GM13977 (cell line): ENCODE results near the gene KCTD21.
A peak's percentile ranks its signal among the peaks of the same experiment; 100 is the strongest.
"Not testable (repeated sequence)": the region's sequence is repeated elsewhere in the genome, so short reads cannot be mapped to it uniquely, and the experiment has no call there.

Experiments
- DNase-seq: peaks from one replicate; pipeline ENCODE4 v3.0.0; 2012; ENCODE audit warnings: low spot score
- in situ Hi-C: fragments of 300-500 bp; cut with MboI; formaldehyde crosslinking; loops from one replicate; pipeline ENCODE4 v1.12.0; 2022; ENCODE audit warnings: low sequenced_read_pairs, low pct_unique_long_range_greater_than_20kb, mixed read lengths, inconsistent platforms; ENCODE audit not compliant: unreplicated experiment
- TF ChIP-seq, protein P1 (sequence below): IDR thresholded peaks from 2 replicates; pipeline ENCODE4 v1.5.1; 2012; ENCODE audit warnings: mild to moderate bottlenecking, control low read depth; ENCODE audit not compliant: insufficient read depth; ENCODE audit errors: extremely low read depth, missing control alignments

The KCTD21 gene

DNA sequence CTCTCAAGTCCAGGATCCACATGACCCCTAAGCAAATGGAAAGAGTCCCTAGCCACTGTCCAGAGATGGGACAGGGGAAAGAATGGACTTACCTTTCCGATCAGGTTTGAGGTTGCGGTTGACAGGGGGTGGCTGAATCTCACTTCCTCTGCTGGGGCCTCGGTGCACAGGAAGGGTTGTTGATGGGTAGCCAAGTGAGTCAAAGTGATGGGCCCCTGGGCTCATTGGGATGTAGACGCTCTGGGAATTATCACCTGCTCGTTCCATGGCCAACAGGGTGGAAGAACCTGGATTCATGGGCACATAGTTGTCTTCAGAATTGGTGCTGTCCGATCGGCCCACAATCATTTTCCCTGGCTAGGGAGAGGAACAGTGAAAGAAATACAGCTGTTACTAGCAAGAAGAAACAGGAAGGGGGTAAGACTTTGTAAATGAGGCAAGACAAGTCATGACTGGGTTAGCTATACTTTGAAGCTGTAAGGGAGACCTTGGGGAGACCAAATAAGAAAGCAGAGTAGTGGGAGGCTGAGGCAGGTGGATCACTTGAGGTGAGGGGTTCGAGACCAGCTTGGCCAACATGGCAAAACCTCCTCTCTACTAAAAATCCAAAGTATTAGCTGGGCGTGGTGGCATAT, 35.0 kb upstream of the KCTD21 start:
- DNase-seq, result peak; percentile 46
- TF ChIP-seq, protein P1, sequence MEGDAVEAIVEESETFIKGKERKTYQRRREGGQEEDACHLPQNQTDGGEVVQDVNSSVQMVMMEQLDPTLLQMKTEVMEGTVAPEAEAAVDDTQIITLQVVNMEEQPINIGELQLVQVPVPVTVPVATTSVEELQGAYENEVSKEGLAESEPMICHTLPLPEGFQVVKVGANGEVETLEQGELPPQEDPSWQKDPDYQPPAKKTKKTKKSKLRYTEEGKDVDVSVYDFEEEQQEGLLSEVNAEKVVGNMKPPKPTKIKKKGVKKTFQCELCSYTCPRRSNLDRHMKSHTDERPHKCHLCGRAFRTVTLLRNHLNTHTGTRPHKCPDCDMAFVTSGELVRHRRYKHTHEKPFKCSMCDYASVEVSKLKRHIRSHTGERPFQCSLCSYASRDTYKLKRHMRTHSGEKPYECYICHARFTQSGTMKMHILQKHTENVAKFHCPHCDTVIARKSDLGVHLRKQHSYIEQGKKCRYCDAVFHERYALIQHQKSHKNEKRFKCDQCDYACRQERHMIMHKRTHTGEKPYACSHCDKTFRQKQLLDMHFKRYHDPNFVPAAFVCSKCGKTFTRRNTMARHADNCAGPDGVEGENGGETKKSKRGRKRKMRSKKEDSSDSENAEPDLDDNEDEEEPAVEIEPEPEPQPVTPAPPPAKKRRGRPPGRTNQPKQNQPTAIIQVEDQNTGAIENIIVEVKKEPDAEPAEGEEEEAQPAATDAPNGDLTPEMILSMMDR, result no peak
- in situ Hi-C loops, result loop anchor here (10.0 kb wide), 1 partner anchor 201 kb away; no protein-coding TSS in a partner anchor

DNA sequence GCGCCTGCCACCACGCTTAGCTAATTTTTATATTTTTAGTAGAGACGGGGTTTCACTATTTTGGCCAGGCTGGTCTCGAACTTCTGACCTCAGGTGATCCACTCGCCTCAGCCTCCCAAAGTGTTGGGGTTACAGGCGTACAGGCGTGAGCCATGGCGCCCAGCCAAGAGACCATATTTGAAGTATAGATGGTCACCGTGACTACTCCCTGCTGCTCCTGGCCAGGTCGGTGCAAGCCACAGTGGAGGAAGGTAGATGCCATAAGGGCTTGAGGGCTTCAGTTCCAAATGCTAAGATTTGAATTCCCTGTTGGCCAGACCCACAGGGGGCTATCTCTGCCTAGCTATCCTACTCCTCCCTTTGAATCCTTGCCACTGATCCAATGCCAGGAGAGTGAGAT, 34.3 kb upstream of the KCTD21 start:
- DNase-seq, result not testable (repeated sequence)
- in situ Hi-C loops, result loop anchor here (10.0 kb wide), 1 partner anchor 202 kb away; no protein-coding TSS in a partner anchor

DNA sequence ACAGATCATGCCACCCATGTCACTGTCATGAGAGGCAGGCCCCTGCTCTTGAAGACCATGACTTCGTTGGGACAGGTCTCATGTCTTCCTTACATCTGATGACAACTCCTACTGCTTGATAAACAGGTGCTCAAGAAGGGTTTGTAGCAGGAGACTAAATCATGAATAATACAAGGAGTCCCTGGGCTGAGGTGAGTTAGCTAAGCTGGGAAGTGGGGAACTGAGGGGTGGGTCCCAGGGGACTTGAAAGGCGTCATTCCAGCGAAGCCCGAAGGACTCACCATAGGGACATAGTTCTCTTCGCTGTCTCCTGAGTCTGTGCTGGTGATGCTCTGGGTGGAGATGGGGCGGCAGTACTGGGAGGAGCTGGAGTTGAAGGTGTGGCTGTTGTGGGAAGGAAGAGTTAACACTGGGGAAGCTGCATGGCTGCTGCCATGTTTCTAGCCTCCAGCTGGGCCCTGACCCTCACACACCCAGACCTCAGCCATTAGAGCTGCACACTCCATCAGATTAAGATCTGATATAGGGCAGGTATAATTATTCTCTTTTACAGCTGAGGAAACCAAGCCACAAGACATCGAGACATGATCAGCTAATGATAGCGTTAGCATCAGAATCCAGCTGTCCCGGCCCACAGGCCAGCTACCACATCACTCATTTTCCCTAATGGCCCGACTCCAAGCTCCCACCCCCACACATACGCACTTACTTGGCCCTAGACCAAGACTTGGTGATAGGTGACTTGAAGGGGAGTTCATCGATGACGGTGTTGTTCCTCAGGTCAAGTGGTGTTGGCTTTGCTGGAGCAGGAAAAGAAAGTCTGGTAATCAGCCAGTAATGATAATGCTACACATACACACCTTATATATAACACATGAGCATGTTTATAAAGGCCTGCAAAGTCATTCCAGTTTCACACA, 33.2 kb upstream of the KCTD21 start:
- no peak for DNase-seq
- TF ChIP-seq, protein P1, result no peak
- in situ Hi-C loops, result loop anchor here (10.0 kb wide), 1 partner anchor 203 kb away; no protein-coding TSS in a partner anchor

DNA sequence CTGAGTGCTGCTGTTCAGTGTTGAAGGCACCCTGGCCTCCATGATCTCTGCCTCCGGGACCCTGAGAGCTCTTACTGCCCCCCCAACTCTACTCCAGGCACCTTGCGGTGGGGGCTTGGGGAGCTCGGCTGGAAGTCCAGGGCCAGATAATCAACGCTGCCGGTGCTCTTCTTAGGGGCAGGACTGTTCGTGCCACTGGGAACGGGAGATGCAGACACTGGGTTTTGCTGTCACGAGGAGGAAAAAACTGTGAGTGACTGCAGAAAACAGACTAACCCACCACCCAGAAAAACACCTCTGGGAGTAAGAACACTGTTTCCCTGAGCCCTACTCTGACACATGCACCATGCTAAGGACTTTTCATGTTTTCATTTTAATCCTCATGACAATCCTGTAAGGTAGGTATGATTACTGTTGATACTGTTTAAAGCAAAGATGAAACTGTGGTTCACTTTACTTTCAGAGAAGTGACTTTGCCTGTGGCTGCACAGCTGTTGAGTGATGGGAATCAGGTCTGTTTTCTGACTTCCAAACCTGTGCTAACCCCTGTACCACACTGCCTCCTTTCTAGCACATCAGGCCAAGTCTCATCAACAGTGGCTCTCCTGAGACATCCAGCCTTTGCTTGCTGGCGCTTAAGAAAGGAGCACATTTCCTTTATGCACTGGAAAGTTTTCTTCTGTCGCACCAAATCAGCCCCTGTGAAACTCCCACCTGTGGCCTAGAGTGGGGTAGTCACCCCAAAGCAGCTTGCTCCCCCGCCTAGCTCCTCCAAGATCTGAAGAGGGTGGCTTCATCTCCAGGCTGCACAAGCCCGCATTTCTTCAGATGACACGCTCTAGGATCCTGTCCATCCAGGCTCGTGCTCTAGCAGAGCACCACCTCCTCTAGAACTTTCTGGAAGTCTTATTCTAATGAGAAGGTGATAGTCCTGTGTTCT, 32.1 kb upstream of the KCTD21 start:
- in situ Hi-C loops, result loop anchor here (10.0 kb wide), 1 partner anchor 204 kb away; no protein-coding TSS in a partner anchor
- DNase-seq, result no peak
- TF ChIP-seq, protein P1, result no peak

DNA sequence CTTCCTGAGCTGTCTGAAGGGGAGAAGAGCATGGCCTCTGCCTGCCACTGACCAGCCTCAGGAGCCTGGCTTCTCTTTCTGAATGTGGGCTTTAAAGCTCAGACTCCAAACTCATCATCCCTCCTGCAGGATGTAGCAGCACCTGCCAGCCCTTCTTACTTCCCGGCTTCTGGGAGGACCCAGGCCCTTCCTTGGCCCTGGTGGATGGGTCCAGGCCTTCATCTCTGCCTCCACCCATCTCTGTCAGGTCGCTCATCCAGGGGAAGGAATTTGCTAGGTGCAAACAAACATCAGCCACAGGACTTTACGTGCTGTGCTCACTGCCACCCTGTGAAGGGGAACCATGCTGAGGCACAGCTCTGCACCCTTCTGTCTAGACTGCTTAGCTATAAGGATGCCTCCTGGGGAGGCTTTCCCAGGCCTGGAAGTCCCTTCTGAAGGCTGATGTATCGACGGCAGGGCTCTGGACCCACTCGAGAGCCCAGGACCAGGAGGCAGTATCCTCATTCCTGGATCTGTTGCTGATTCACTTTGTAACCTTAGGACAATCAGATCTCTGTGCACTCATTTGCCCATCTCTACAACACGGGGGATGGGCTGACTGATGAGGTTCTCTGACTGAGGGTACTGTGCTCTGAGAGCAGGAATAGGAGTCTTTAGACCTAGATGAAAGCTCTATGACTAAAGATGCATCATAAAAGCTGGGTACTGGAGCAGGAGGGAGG, 31.2 kb upstream of the KCTD21 start:
- in situ Hi-C loops, result loop anchor here (10.0 kb wide), 1 partner anchor 205 kb away; no protein-coding TSS in a partner anchor
- TF ChIP-seq, protein P1, result no peak
- no peak for DNase-seq

DNA sequence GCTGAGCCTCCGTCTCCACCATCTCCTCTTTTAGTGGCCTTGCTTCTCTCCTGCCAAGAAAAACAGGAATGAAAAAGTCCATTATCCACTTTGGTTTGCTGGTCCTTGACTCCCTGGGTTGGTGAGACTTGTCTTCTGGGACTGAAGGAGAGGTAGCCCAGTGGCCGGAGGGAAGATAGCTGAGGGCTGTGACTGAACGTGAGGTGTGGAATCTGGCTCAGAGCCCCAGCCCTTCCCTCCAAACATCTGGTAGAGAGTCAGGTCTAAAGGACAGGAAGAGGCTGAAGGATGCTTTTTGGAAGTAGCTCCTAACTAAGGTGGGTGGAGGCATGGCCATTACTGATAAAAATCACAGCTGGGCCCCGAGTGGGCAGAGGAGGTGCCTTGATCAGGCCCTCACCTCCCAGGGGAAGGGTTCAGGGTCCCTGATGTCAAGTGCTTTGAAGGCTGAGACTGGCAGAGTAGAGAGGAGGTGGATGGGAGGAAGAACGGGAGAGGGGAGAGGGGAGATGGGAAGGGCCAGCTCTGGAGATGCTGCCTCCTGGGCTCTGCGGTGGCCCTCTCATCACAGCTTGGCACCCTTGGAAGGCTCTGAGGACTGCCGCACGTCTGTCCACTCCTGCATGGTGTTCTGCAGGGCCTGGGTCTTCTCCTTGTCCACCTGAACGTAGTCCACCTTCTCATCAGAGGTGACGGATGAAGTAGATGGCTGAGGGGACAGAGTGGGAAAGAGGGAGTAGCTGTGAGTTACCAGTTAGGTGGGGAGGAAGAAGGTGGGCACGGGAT, 30.5 kb upstream of the KCTD21 start:
- in situ Hi-C loops, result no loop called here
- no peak for DNase-seq
- TF ChIP-seq, protein P1, result no peak
